HG03571 (cell line): ENCODE data around the gene MDFIC.

Source experiments
- ATAC-seq: cut with Tn5 transposase; IDR thresholded peaks from one replicate; pipeline ENCODE4 v1.9.1; 2021; ENCODE audit not compliant: unreplicated experiment

MDFIC gene

DNA sequence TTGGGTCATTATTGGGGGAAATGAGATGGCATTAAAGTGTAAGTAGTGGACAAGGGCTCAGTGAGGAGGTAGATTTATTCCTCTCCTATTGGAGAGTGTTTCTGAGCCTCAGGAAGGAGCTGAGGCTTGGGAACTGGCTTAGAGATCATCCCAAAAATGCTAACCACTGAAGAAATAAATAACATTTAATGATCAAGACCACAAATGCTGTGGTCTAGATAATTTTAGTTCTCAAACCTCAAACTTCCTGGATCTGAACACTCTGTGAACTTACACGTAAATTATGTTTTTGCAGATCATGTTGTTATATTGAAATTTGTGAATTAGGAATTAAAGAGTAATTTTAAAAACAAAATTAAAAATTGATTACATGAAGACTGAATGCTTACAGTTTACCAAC lies 27.3 kb downstream of the MDFIC start:
- ATAC-seq = no peak

DNA sequence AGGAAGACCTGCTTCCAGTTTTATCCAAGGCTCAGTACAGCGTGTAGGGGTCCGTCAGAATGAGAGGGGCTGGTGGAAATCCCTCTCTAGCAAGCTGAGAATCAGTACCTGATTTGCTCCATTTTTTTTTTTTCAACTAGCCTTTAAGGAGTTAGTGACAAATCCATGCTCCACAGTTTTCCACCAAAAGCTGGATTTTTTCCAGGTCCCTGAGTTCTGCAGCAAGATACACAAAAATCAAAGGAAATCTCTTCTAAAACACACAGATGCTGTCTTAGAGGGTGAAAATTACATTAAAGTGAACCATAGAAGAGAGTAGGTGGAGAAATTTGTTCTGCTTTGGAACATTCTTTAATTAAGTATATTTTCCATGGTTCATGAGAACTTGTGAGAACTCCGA lies 30.4 kb downstream of the MDFIC start:
- ATAC-seq = no peak

DNA sequence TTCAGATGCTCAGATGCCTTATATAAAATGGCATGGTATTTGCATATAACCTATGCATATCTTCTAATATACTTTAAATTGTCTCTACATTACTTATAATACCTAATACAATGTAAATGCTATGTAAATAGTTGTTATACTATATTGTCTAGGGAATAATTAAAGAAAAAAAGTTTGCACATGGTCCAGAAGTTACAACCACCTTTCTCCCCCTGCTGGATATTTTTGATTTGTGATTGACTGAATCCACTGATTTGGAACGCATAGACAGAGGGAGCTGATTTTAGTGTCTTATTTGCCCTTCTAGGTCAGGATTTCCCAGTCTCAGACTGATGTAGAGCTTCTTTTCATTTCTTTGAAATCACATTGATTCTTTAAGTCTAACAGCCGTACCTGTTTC lies 31.8 kb downstream of the MDFIC start:
- no peak for ATAC-seq

DNA sequence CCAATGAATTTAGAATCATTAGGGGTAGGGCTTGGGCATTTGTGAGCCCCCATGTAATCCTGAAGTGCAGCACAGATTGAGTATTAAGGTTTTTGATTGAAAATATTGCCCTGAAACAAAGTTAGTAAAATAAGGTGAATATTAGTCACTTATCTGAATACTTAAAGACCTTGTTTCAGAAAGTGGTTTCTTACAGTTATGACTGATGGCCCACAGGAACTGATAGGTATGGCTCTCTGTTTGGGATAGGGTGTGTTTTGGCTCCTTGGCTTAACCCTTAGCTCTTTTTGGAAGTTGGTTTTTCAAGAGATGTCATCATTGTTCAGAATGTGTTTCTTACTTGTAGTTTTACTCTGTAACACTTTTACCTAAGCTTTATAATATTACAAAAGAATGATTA lies 34.8 kb downstream of the MDFIC start:
- no peak for ATAC-seq

DNA sequence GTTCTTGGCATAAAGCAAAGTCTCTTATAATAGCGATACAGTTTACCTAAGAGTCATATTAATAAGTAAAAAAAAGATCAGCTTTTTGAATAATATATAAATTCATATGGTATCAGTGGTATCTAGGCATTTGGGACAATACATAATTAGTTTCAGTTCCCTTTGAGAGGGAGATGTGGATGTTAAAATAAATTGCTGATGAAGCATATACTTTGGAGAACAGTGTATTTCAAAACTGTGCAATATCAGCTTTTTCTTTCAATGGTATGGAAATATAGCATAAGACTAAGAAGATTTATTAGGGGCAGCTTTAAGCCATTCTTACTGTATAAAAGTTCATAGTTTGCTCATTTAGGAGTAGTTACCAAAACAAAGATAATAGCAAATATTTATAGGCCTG lies 35.5 kb downstream of the MDFIC start:
- ATAC-seq = no peak

DNA sequence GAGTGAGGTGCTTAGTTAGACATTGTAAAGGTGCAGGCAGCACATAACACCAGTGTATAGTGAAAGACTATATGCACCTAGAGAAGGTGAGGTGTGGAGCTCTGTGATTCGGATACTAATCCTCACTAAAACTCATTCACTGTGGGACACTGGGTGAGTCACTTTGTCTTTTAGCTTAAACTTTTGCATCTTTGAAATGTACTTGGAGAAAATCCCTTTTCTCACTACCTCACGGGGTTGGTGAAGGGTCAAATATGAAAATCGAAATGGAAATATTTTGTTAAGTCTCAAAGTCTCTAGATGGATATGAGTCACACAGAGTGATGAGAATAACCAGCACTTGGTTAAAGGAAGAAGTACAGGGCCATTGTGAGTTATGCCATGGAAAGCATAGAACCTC lies 38.0 kb downstream of the MDFIC start:
- peak; percentile 59 for ATAC-seq

DNA sequence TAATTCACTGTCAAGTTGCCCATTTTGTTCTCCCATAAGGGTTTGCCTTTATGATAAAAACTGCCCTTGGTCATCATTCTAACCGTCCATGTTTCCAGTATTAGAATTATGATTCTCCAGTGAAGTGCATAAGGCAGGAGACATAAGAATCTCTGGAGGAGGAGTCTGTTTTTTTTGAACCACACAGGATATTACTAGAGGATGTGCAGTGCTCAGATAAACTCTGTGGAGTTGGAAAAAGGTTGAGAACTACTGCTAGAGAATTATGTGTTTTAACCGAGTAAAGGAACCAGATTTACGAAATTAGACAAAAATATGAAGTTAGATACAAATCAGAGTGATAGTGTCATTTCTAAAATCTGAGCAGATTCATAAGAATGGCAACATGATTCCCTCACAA lies 40.5 kb downstream of the MDFIC start:
- no peak for ATAC-seq

DNA sequence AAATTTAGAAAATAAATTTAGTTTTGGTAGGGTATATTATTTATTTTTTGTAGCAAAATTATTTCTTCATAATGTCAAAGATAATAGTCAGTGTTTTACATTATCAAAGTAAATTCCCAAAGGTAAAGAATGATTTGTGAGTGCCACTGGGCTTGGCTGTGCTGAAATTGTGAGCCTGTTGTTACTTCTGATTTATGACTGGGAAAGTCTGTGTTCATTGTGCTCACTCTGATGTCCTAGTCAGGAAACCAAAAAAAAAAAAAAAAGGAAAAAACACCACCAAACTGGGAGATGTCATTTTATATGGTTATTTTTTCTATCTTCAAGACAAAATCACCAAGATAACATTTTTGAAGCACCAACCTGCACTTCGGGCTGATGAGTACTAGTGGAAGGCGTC lies 44.3 kb downstream of the MDFIC start:
- ATAC-seq = no peak

DNA sequence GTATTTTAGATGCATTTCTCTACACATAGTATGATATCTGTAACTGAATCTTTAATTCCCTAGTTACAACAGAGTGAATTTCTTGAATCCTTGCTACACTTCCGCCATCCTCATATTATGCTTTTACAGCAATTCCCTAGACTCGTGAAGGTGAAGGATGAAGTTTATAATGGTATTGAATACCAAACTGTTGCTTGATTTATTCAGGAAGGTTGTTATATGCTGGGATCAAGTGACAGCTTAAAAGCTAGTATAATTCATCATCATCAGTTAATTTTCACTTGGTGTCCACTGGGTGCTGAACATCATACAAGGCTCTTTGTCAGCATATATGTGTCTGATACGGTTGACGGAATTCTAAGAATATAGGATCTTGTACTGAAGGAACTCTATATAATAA lies 47.2 kb downstream of the MDFIC start:
- ATAC-seq = no peak

DNA sequence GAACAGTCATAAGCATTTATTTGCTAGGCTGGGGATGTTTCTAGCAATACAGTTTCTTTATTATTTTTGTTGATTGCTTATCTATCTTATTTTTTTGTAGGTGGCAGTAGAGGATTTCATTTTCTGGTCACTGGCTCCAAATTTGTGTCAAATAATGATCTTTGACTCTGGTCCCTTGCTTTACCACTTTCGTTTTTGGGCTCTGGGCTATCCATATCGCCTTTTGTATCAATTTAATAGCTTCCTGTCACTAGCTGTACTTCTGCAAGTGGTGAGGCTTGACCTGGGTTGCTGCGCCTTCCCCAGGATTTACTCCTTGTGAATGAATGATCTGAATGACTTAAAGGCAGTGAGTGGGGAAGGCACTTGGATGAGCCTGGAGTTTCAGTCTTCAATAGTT lies 48.4 kb downstream of the MDFIC start:
- ATAC-seq = no peak

DNA sequence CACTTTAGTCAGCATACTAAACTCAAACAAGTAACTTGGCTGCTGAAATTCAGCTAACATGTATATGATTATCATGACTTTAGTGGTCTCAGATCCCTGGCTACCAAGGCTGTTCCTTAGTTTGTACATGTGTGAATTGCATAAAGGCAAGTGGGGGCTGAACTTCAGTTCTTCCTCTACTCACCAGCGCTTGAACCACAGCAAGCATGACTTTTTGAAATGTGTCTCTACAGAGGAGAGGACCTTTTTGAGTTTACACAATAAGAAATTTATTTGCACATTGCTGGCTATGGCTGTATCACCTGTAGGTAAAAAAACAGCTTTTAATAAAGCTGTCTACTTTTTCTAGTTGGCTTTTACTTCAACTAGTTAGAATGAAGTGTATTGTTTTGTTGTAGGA lies 48.8 kb downstream of the MDFIC start:
- ATAC-seq = no peak

DNA sequence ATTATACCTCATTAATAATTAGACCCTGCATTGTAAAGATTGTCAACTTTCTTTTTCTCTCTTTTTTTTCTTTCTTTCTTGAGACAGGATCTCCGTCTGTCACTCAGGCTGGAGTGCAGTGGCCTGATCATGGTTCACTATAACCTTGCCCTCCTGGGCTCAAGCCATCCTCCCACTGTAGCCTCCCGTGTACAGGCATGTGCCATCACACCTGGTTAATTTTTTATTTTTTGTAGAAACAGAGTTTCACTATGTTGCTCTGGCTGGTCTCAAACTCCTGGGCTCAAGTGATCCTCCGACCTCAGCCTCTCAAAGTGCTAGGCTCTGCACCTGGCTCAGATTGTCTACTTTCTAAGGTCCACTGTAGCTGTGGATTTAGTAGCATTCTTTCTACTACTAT lies 50.7 kb downstream of the MDFIC start:
- peak; percentile 44 for ATAC-seq

DNA sequence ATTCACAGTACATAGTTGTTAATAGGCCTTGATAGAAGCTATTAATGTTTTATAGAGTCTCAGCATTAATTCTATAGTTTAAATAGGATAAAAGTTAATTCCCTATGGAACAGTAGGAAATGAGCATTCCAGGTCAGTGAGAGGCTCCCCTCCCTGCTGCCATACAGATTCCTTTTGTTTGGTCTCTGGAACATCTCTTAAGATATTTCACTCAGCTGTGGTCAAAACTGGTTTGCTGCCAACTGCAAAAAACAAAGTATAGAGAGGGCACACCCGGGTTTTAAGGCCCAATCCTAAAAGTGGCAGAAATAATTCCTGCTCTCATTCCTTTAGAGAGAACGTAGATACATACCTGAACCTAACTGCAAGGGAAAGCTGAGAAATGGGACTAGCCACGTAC lies 51.3 kb downstream of the MDFIC start:
- ATAC-seq = no peak

DNA sequence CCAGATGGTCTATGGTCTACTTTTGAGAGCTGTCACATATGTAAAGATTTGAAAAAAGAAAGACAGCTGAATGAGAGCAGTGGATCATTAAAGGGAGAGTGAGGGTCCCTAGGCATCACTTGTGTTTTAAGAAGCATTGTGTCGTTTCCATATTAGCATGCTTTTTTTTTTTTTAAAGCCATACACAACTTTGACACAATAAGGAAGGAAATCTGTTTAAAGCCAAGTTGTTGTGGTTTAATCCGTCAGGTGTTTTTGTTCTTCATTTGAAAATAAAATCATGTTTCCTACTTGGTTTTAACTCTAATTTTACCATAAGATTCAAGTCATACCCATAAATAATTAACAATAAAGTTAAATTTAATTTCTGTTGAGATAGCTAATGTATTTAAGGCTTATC lies 53.5 kb downstream of the MDFIC start:
- no peak for ATAC-seq

DNA sequence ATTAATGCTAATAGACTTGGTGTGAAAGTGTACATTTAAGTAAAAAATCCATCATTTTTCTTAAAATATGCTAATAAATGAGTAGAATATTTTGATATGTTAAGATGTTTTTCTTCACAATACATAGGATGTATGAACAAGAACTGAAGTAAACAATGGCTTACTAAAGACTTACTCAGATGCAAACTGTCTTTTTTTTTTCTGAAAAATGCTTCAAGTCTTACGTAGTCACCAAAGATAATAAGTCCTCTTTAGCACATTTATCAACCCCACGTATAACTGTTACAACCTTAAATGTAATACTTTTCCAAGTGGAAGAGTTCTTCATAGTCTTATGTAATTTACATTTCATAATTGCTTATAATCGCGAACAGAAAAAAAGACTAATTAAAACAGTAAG lies 54.8 kb downstream of the MDFIC start:
- ATAC-seq = no peak

DNA sequence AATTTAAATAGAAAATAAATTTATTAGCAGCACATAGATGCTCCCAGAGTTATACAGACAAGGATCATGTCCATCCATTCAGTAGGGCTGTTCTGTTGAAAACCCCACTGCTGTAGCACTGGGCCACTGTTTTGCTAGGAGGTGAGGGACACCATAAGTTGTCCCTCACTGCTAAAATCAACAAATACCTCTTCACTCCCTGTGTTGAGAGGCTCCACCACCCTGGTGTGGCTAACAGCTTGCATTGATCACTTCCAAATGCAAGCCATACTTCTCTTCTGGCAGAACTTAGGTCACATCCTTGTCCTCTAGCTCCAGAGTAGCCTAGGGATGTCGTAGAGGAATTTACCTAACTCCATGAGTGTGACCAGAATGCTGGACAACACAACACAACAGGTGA lies 55.4 kb downstream of the MDFIC start:
- no peak for ATAC-seq

DNA sequence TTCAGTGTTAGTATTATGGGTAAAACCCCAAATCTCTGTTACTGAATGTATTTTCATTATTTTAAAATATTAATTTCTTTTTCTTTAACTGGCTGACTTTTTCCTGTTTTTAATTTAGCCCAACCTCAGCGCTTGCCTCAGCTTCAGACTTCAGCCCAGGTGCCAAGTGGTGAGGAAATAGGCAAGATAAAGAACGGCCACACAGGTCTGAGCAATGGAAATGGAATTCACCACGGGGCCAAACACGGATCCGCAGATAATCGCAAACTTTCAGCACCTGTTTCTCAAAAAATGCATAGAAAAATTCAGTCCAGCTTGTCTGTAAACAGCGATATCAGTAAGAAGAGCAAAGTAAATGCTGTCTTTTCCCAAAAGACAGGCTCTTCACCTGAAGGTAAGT lies 57.5 kb downstream of the MDFIC start:
- ATAC-seq = no peak

DNA sequence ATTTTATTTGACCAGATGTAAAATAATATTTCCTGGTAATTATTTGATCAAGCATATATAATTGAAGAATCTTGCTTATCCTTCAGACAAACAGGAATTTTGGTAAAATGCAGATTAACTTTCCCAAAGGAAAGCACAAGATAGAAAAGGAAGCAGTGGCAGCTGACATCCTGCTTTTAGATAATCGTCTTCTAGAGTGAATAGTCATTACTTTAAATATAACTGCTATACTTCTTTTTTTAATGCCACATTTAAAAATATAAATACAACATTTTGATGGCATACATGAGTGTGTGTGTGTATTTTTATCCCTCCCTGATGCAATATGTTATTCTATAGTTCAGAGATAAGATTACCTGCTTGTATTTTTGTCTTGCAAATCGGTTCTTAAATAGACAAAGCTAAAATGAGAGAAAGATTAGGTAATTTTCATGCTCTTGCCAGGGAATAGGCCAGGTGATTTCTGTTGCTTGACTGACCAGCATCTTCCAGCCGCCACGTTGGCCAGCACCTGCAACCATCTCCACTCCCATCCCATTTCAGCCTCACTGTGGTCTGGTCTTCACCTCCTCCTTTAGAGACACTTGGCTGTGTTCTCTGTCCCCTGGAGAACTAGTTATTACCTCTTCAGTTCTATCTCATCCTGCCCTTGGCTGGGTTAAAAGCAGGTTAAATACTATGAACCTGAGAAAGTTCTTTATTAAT lies 58.1 kb downstream of the MDFIC start:
- ATAC-seq = no peak

DNA sequence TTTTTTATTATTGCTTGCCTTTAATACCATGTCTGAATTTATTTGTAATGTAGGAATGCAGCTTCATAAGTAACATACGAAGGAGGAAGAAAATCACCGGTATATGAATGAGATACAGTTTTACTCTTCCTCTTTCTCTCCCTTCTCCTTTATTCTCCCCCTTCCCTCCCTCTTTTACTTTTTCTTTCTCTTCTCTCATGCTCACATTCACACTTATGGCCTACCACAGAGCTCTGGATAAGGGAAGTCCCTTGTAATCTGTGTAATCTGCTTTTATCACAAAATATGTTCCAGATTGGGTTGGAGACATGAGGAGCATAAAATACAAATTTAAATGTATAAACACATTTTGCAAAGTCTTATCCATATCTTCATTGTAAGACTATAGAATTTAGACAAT lies 59.4 kb downstream of the MDFIC start:
- ATAC-seq = no peak

DNA sequence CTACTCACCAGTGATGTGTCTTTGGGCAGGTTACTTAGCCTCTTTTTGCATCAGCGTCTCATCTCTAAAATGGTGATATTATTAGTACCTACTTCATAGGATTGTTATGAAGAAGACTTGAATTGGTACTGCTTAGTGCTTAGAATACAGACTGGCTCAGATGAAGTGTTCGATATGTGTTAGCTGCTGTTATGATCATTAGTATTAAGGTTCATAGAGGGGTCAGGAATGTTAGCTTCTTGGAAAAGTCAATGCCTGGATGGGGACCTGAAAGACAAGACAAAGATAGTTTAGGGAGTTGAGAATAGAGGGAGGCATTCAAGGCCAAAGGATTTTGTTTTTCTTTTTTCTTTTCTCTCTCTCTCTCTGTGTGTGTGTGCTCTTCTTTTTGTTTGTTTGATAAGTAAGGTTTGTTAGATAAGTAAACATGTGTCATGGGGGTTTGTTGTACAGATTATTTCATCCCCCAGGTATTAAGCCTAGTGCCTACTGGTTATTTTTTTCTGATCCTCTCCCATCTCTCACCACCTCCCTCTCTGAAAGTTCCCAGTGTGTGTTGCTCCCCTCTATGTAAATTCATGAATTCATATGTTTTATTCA lies 63.3 kb downstream of the MDFIC start:
- ATAC-seq = no peak

DNA sequence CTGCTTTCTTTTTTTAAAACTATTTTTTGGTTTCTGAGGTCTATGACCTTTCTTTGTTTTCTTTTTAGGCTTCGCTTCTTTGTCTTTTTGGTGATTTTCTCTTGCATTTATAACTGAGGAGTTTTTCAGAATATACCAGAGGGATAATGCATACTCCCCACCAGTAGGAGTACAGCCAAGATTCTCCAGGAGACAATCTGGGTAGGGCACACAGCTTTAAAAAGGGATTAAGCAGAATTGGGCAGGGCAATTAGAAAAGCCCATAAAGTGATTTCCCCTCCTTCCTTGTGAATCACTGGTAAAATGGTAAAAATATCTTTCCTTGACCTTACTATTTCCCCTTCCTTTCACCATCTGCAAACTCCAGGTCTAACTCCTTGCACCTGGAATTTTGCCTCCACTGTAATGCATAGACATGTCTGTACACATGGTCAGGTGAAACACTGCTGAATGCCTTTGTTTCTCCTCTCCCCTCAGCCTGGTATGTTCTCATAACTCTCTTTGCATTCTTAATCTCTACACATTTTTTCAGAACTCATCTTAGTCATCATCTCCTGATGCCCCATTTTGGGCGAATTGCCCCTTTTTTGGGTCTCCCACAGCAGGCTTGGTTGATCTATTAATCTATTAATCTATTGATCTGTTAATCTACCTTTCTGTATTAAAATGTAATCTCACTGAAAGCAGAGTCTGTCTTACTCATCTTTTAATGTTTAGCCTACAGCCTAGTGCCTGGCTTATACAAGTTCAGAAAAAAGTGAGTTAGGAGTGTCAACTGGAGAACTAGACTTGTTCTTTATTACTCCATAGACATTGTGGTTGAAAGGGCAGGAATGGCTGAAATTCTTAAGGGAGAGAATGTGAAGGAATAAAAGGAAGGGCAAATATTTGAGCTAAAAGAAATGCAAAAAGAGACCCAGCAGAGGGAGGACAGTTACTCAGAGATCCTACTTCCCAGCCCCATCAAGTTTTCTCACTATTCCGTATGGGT lies 64.6 kb downstream of the MDFIC start:
- ATAC-seq = no peak

DNA sequence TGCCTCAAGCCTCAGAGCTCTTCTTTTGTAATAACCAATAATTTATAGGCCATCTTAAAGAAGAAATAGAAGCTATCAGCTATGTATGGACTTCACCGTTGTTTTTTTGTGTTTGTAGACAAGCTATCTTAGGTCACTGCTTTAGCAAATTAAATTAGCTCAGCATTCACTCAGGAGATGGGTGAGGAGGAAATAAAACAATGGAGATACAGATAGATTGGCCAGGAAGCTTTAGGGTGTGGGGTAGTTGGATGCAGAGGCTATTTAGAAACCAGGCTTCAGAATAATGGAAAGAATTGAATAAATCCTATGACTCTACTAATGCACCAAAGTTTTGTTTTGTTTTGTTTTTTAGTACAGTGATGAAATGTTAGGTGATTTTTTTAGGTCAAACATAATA lies 66.1 kb downstream of the MDFIC start:
- no peak for ATAC-seq
